IMR-90 (cell line): ENCODE results near the gene CSK.

Experiments
- CTCF ChIP-seq: conservative IDR thresholded peaks from 2 replicates; pipeline ENCODE4 v1.5.1; 2012; ENCODE audit warnings: mild to moderate bottlenecking, low read depth, low read length, improper control_type of control experiment
- MAFK ChIP-seq: IDR thresholded peaks from 2 replicates; pipeline ENCODE4 v1.6.1; 2012; ENCODE audit warnings: low read depth, low read length, improper control_type of control experiment
- POLR2A ChIP-seq: IDR thresholded peaks from 2 replicates; pipeline ENCODE4 v1.6.1; 2012; ENCODE audit warnings: mild to moderate bottlenecking, low read depth, low read length
- RAD21 ChIP-seq: IDR thresholded peaks from 2 replicates; pipeline ENCODE4 v1.6.1; 2012; ENCODE audit warnings: low read length, improper control_type of control experiment
- RFX5 ChIP-seq: IDR thresholded peaks from 2 replicates; pipeline ENCODE4 v1.8.0; 2012; ENCODE audit warnings: low read depth, mild to moderate bottlenecking, low read length, moderate library complexity

- TF ChIP-seq CTCF (no peak), POLR2A (no peak), RAD21 (no peak), MAFK (no peak), RFX5 (no peak)
Measured at GRCh38 chr15:74820056-74820455, 38.2 kb downstream of the CSK start.
